ENCODE data around the gene GLIS1.

- TF ChIP-seq CTCF (IDR thresholded peaks at IDR 0.05; ENCODE audit: borderline replicate concordance, extremely low read depth, low read length, poor library complexity, severe bottlenecking) (no peak), EZH2 (IDR thresholded peaks at IDR 0.05; ENCODE audit: borderline replicate concordance, low read depth, low read length, severe bottlenecking) (no peak)
Measured at GRCh38 chr1:53689223-53689622, 49.7 kb downstream of the GLIS1 start.

Measured in DND-41 (cell line).